Thyroid gland (tissue), 4 donors: ENCODE data around the gene RAMAC.

Experiments used
- POLR2A ChIP-seq, 2 donors: fragments of 450-650 bp; IDR thresholded peaks; one replicate each; pipeline ENCODE4 v1.6.1; 2017; ENCODE audit warnings: antibody characterized with exemption in 2 of 2, mild to moderate bottlenecking in 2 of 2, moderate library complexity in 1 of 2
- TF ChIP-seq, protein P1 (sequence below), 6 experiments: fragments of 200-600 bp in 3 of 6; fragments of 450-650 bp in 3 of 6; sonication (generic) in 3 of 6; IDR thresholded peaks; one replicate each; pipeline ENCODE4 v1.5.1; 2016 to 2019; ENCODE audit warnings: antibody characterized with exemption in 6 of 6, mild to moderate bottlenecking in 2 of 6, inconsistent platforms in 1 of 6, moderate library complexity in 1 of 6

DNA sequence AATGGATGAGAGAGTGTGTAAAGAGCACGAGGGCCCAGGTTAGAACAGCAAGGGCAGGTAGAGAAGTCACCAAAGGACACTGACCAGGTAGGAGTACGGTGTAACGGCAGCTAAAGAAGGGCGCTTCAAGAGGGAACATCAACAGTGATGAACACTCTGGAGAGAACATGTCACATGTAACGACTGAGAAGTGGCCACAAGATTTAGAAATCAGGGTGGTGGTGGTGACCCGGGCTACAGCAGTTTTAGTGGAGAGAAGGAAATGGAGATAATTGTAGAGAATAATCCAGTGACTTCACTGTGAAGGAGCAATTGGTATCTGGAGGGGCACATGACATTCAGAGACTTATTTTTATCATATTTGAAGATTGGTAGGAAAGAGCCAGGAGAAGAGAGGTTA, 26.6 kb downstream of the RAMAC start:
- no peak for TF ChIP-seq POLR2A (IDR thresholded peaks at IDR 0.05)
- TF ChIP-seq, protein P1, sequence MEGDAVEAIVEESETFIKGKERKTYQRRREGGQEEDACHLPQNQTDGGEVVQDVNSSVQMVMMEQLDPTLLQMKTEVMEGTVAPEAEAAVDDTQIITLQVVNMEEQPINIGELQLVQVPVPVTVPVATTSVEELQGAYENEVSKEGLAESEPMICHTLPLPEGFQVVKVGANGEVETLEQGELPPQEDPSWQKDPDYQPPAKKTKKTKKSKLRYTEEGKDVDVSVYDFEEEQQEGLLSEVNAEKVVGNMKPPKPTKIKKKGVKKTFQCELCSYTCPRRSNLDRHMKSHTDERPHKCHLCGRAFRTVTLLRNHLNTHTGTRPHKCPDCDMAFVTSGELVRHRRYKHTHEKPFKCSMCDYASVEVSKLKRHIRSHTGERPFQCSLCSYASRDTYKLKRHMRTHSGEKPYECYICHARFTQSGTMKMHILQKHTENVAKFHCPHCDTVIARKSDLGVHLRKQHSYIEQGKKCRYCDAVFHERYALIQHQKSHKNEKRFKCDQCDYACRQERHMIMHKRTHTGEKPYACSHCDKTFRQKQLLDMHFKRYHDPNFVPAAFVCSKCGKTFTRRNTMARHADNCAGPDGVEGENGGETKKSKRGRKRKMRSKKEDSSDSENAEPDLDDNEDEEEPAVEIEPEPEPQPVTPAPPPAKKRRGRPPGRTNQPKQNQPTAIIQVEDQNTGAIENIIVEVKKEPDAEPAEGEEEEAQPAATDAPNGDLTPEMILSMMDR (IDR thresholded peaks at IDR 0.05) = no peak
